AG09309 (cell line): ENCODE results near the gene SDHAF3.

ENCODE experiments used
- DNase-seq: peaks from one replicate; pipeline ENCODE4 v3.0.0-alpha.2; 2010; ENCODE audit warnings: low read depth
- H3K4me3 ChIP-seq: 2 replicates; pipeline ENCODE4 v1.5.1; 2011; ENCODE audit warnings: mild to moderate bottlenecking, low read depth, low read length, moderate library complexity; ENCODE audit not compliant: control insufficient read depth
- TF ChIP-seq, protein P1 (sequence below): IDR thresholded peaks from 2 replicates; pipeline ENCODE4 v1.5.1; 2011; ENCODE audit warnings: mild to moderate bottlenecking, low read depth, low read length, inconsistent platforms; ENCODE audit not compliant: insufficient read depth, control insufficient read depth; ENCODE audit errors: missing control alignments

Gene SDHAF3

DNA sequence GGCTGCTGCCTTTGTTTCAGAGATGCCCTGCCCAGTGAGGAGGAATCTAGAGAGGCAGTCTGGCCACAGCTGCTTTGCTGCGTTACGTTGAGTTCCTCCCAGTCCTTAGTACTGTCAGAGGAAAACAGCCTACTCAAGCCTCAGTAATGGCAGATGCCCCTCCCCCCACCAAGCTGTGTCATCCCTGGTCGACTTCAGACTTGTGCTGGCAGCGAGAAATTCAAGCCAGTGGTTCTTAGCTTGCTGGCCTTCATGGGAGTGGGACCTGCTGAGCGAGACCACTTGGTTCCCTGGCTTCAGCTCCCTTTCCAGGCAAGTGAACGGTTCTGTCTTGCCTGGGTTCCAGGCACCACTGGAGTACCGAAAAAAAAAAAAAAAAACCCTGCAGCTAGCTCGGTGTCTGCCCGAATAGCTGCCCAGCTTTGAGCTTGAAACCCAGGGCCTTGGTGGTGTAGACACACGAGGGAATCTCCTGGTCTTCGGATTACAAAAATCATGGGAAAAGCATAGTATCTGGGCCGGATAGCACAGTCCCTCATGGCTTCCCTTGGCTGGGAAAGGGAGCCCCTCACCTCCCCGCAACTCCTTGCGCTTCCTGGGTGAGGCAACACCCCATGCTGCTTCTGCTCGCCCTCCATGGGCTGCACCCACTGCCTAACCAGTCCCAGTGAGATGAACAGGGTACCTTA lies 9.1 kb downstream of the SDHAF3 start:
- TF ChIP-seq, protein P1, sequence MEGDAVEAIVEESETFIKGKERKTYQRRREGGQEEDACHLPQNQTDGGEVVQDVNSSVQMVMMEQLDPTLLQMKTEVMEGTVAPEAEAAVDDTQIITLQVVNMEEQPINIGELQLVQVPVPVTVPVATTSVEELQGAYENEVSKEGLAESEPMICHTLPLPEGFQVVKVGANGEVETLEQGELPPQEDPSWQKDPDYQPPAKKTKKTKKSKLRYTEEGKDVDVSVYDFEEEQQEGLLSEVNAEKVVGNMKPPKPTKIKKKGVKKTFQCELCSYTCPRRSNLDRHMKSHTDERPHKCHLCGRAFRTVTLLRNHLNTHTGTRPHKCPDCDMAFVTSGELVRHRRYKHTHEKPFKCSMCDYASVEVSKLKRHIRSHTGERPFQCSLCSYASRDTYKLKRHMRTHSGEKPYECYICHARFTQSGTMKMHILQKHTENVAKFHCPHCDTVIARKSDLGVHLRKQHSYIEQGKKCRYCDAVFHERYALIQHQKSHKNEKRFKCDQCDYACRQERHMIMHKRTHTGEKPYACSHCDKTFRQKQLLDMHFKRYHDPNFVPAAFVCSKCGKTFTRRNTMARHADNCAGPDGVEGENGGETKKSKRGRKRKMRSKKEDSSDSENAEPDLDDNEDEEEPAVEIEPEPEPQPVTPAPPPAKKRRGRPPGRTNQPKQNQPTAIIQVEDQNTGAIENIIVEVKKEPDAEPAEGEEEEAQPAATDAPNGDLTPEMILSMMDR = no peak
- DNase-seq = no peak
- H3K4me3 ChIP-seq = no peak overlapping the region

DNA sequence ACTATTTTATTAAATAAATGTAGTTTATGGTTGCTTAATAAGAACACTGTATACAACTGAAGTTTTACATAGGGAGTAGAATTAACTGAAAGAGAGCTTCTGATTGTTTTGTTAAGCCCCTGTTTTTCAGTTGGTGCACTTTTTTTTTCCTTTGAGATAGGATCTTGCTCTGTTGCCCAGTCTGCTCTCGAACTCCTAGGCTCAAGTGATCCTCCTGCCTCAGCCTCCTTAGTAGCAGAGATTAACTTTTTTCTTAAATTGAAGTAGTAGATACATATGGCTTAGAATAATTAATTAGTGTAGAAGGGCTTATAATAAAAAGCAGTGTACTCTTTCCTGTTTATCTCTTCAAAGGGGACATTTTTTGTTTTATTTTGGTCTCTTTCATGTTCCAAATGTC lies 11.2 kb downstream of the SDHAF3 start:
- DNase-seq = no peak
- TF ChIP-seq, protein P1 = no peak
- H3K4me3 ChIP-seq = no peak overlapping the region

DNA sequence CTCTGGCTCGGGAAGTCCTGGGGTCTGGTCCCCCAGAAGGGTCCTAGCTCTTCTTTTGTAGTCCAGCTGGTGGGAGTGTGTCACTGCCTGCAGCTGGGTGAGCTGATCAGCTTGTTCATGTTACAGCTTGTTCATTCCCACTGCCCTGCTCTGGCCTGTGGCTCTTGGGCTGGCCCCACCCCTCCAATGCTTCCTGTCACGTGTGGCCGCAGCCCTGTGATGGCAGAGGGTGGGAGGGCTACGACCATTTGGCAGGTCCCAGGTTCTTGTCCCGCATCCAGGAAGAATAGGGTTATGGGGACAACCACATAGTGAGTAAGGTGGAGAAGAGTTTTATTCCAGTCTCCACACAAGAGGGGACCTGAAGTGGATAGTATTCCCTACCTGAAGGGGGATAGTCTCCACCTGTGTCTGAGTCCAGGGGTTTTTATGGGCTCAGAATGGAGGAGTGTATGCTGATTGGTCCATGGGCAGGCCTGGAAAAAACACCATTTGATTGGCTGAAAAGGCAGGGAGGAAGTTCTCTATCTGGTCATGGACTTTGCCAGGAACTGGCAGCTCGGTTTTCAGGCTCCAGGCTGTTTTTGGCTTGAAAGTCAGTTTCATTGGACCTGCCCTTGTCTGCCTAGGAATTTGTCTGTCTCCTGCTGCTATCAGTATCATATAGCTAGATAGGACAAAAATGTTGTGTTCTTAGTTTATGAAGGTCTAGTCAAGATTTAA lies 13.1 kb downstream of the SDHAF3 start:
- no peak for DNase-seq
- no peak overlapping the region for H3K4me3 ChIP-seq
- TF ChIP-seq, protein P1 = no peak

DNA sequence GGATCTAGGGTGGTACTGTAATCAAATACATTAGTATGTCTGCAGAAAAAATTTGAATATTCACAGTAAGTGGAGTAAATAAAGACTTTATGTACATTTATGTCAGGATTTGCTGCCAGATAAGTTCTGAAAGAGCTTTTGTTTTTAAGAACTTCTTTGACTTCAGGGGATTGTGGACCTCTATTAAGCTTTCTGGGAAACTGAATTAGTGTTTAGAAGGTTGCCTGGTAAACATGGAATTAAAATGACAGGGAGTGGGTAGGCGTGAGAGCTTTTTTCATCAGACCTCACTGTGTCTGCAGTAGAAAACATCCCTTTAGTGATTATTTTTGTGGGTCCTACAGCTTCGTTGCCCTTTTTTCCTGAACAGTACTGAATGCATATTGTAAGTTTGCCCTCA lies 15.7 kb downstream of the SDHAF3 start:
- TF ChIP-seq, protein P1 = no peak
- DNase-seq = no peak
- H3K4me3 ChIP-seq = no peak overlapping the region

DNA sequence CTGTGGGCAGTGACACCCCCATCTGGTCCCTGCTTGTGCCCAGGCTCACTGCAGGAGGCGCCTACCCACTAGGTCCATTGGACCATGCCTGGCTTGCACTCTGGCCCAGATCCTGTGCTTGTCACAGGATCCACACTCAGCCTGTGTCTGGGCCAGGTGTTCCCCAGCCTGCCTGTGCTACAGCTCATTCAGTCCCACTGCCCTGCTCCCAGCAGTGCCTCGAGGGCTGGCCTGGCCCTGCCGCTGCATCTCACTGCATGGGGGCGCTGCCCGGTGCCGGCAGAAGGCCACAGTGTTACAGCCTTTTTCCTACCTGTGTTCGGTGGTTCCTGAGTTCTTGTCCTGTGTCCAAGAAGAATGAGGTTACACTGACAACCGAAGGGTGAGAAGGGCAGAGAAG lies 21.3 kb downstream of the SDHAF3 start:
- DNase-seq = no peak
- TF ChIP-seq, protein P1 = no peak
- H3K4me3 ChIP-seq = no peak overlapping the region

DNA sequence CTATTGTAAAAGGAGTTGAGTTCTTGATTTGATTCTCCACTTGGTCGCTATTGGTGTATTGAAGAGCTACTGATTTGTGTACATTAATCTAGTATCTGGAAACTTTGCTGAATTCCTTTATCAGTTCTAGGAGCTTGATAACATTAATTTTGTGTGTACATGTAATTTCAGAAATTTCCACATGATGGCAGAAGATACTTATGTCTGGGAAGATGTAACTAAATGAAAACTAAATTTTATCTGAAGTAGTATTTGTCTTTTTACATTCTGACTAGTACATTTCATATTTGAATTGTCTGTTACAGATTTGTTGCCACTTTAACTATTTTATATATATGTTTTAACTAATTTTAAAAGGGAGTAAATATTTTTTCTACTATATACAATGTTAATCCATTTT lies 27.6 kb downstream of the SDHAF3 start:
- DNase-seq = peak; percentile 2
- no peak overlapping the region for H3K4me3 ChIP-seq

More for the DNA sequence above, 27.6 kb downstream of the SDHAF3 start:
- TF ChIP-seq, protein P1 = no peak
